ENCODE measurements around the gene PLPPR4. TPM values are rescaled to one million over a fixed set of nuclear protein-coding genes. Genes with fewer than 3 reads are reported as not detected.

Gene PLPPR4, protein sequence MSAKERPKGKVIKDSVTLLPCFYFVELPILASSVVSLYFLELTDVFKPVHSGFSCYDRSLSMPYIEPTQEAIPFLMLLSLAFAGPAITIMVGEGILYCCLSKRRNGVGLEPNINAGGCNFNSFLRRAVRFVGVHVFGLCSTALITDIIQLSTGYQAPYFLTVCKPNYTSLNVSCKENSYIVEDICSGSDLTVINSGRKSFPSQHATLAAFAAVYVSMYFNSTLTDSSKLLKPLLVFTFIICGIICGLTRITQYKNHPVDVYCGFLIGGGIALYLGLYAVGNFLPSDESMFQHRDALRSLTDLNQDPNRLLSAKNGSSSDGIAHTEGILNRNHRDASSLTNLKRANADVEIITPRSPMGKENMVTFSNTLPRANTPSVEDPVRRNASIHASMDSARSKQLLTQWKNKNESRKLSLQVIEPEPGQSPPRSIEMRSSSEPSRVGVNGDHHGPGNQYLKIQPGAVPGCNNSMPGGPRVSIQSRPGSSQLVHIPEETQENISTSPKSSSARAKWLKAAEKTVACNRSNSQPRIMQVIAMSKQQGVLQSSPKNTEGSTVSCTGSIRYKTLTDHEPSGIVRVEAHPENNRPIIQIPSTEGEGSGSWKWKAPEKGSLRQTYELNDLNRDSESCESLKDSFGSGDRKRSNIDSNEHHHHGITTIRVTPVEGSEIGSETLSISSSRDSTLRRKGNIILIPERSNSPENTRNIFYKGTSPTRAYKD
- not detected for polyA plus RNA-seq (2012; ENCODE audit: insufficient read depth, insufficient read length)

DNA sequence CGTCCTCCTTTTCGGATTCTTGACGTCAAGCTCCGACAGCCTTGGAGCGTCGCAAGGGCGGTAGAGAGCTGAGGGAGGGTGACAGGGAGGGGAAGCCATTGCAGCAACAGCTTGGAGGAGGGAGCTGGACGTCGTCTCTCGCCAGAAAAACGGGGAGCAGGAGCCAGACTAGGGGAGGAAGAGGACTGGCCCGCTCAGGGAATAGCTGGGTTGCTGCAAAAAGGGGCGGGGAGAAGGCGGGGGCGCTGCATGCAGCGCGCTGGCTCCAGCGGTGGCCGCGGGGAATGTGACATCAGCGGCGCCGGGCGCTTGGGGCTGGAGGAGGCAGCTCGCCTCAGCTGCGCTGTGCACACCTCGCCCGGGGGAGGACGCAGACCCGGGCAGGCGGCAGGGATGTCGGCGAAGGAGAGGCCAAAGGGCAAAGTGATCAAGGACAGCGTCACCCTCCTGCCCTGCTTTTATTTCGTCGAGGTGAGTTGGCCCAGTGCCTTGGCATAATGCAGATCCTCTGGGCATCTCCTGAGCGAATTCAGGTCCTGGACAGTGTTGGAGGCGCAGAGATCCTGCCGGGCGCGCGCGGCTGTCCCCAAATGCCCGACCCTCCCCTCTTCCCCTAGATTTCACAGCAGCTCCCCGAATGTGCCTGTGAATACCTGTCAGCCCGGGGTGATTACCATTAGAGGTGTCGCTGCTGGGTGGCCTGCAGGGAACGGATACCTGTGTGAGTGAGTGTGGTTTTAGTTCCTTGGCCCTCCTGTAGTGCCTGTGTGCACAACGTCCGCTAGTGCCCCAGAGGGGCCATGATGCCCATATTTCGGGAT, at the start of gene PLPPR4:
TSS of gene PLPPR4 (plus strand) at position 292 of the 821 bp plus-strand sequence. CDS start at position 394, 102 bp downstream.
- no peak within 1 kb of the TSS for H3K4me3 ChIP-seq (ENCODE audit: low read length)
- DNase-seq (ENCODE audit: low read depth, low spot score) = no peak

DNA sequence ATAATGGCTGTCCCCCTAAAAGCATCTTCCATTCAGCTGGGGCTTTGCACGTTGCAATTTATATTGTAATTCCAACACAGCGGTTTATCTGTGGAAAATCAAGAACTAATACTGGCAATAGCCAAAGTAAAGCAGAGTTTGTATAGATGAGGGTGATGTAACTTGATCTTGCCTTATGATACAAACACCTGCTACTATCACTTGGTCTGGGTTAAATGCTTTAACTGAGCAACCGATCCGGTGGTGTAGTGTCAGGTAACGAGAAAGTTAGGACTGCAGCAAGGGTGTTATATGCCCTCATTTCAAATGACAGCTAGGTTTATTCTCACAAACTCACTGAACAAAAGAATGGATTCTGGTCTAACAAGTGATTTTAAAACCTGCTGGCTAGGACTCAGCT, 47.3 kb upstream of the PLPPR4 start:
- no peak overlapping the region for H3K4me3 ChIP-seq (ENCODE audit: low read length)
- no peak for DNase-seq (ENCODE audit: low read depth, low spot score)

DNA sequence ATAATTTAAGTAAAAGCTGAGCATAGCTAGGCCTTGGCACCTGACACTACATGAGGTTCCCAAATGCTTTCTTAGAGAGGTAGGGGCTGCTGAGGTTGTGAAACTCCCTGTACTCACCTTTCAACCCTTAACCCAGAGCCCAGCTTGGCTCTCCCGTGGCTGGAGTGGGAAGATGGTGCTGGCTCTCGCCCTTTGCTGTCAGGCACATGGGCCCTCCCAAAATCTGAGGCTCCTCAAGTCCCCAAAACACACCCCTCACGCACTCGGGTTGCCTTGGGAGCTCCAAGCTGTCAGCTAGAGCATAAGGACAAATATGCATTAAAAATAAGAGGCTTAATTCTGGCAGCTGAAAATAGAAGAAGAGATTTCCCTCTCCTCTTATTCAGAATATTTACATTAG, 46.7 kb upstream of the PLPPR4 start:
- H3K4me3 ChIP-seq (ENCODE audit: low read length) = no peak overlapping the region
- DNase-seq (ENCODE audit: low read depth, low spot score) = no peak

DNA sequence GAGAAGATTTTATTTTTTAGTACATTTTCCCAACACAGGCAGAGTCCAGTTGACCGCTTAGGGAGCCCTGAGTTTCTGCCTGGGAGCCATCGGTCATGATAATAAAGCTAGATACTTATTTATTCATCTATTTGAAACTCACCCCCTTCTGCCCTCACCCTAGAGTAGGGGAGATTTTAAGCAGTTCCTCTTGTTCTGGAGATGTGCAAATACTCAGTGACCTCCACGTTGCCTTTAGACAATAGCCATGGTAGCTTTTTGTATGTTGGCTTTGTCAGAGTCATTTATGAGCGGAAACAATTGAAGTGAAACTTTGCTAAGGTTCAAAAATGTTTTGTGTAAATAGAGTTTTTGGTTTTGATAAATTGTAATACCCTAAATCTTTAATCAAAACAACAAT, 45.7 kb upstream of the PLPPR4 start:
- DNase-seq (ENCODE audit: low read depth, low spot score) = no peak
- no peak overlapping the region for H3K4me3 ChIP-seq (ENCODE audit: low read length)

DNA sequence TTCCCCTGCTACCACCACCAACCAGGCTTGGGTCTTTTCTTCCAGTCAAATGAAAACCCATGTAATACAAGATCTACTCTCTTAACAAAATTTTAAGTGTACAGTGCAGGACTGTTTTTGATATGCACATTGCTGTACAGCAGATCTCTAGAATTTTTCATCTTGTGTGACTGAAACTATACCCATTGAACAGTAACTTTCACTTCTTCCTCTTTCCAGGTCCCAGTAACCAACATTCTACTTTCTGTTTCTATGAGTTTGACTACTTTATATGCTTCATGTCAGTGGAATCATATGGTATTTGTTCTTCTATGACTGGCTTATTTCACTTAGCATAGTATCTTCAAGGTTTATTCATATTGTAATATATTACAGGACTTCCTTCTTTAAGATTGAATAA, 45.3 kb upstream of the PLPPR4 start:
- no peak for DNase-seq (ENCODE audit: low read depth, low spot score)
- no peak overlapping the region for H3K4me3 ChIP-seq (ENCODE audit: low read length)

DNA sequence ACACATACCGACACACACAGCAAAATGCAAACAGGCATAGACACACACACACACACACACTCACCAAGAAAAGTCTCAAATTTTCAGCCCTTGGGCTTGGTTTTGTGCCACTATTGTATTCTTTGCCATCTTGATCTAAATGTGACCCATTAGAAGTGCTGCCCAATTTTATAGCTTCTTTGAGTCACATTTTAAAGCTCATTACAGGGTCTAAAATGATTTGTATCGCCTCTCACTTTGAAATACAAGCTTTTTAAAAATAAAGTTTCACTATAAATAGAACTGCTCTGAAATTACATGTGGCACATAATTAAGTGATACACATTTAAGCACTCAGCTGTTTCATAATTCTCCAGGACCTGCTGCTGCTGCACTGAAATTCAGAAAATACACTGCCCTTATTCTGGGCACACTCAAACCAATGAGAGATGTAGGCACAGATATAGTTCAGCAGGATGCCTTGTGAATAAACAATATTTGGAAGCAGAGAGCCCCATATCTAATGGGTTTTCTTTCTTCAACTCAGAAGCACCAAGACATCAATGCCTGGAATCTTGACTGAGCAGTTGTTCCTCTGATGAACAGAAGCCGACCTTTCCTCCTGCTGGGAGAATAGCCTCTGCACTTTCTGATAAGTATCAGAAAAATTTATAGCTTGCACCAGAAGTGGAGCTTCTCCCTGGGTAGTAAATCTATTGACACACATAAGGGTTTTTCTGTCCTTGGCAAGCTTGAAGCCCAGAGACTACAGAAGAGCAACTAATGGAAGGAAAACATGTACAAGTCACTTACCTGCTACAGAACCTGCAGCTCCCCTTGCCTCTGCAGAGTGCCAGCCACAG, 37.0 kb upstream of the PLPPR4 start:
- no peak overlapping the region for H3K4me3 ChIP-seq (ENCODE audit: low read length)
- DNase-seq (ENCODE audit: low read depth, low spot score) = no peak

DNA sequence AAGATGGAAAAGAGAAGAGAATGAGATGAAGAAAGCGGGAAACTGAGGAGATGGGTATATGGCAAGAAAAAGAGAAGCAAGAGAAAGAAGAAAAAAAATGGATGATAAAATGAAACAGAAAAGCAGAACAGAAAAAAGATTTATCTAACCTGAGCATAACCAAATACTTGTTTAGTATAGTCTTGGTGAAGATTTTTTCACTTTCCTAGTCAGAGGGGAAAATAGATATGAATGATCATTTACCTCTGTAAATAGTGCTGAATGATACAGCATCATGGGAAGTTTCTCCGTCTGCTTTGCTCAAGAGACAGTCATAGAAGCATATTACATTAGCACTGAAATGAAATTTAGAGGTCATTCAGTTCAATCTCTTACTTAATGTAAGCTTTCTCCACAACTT, 36.1 kb upstream of the PLPPR4 start:
- no peak overlapping the region for H3K4me3 ChIP-seq (ENCODE audit: low read length)
- no peak for DNase-seq (ENCODE audit: low read depth, low spot score)

DNA sequence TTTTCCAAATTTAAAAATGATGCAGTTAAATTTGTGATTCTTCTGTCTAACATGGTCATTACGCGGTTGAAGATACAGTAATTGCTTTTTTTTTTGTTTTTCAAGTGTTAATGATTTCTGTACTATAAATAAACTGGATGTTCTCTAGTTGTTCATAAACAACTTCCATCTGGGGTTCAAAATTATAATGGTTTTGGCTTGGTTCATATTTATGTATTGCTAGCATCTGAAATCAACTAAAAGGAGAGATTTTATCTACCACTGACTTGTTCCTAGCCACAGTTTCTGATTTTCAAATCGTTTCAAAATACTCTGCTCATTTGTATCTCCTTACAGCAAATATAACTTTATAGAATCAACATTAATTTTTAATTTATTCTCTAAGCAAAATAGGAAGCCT, 35.2 kb upstream of the PLPPR4 start:
- no peak overlapping the region for H3K4me3 ChIP-seq (ENCODE audit: low read length)
- DNase-seq (ENCODE audit: low read depth, low spot score) = no peak

DNA sequence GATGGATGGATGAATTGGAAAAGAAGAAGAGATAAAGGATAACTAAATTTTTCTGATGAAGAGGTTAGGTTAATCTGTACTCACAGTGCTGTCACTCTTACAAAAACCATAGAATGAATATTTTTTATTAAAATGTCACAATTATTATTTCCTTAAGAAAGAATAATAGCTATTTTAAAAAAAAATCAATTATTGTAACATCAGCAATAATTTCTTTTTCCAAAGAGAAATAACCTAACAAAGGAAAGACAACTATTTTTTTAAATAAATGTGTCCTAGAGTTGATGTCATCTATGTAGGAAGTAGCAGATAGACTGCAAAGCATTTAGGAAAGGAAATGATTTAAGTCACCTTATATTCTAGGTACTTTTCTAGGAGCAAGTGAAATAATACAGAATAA, 33.6 kb upstream of the PLPPR4 start:
- no peak overlapping the region for H3K4me3 ChIP-seq (ENCODE audit: low read length)
- DNase-seq (ENCODE audit: low read depth, low spot score) = no peak

DNA sequence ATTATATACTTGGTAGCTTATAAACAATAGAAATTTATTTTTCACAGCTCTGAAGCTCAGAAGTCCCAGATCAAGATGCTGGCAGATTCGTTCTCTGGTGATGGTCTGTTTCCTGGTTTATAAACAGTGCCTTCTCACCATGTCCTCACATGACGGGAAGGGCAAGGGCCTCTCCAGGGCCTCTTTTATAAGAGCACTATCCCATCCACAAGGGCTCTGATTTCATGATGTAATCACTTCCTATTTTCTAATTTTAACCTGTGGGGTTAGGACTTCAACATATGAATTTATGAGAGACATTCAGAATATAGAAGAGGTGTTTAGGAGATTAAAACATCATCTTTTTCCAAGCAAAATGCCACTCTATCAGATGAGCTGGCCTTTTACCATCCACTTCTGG, 32.1 kb upstream of the PLPPR4 start:
- H3K4me3 ChIP-seq (ENCODE audit: low read length) = no peak overlapping the region
- no peak for DNase-seq (ENCODE audit: low read depth, low spot score)

DNA sequence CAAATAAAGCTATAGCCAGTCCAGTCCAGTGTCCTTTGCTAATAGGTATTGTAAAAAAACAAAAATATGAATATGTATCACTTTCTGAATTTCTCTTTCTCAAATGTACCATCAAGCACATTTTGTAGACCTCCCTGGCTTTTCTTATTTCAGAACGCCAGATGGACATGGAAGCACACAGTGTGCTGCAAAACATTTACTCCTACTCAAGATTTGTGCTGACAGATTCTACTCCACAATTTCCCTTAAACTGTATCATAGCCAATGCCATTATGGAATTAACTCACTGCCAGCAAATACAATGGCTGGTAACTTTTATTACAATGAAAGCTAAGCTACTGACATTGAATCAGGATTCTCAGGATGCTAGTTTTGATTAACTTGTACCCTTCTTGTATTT, 30.8 kb upstream of the PLPPR4 start:
- H3K4me3 ChIP-seq (ENCODE audit: low read length) = no peak overlapping the region
- DNase-seq (ENCODE audit: low read depth, low spot score) = no peak

DNA sequence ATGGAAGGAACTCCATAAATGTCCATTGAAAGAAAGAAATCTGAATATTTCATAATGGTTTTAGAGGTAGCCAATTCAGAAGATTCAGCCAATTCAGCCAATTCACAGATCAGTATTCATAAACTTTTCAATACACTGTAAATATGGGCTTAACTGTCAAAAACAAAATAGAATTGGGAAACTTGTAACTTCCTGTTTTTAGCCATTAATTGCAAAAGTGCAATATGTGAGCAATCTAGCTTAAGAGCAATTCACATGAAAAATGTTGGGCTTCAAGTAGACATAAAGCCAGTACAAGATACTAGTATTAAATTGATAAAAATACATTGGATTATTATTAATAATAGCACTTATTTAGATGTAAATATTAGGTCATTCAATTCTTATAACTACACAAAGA, 27.5 kb upstream of the PLPPR4 start:
- no peak for DNase-seq (ENCODE audit: low read depth, low spot score)

DNA sequence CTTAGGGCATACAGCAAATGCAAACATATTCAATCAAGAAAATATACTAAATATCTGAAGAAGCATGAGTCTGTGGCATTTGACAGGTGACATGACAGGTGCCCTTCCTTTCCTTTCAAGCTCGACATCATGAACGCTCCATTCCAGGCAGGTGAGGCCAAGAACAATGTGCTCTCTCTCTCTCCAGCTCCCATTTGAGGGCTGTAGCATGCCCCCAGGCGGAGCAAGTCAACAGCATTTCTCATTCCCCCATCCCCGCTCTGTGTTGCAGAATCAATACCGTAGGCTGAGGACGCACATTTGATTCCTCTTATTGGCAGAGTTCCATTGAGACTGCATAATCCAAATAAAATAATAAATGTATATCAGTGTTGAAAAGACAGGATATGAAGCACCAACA, 24.6 kb upstream of the PLPPR4 start:
- H3K4me3 ChIP-seq (ENCODE audit: low read length) = no peak overlapping the region
- DNase-seq (ENCODE audit: low read depth, low spot score) = no peak

More for the DNA sequence above, 27.5 kb upstream of the PLPPR4 start:
- no peak overlapping the region for H3K4me3 ChIP-seq (ENCODE audit: low read length)

DNA sequence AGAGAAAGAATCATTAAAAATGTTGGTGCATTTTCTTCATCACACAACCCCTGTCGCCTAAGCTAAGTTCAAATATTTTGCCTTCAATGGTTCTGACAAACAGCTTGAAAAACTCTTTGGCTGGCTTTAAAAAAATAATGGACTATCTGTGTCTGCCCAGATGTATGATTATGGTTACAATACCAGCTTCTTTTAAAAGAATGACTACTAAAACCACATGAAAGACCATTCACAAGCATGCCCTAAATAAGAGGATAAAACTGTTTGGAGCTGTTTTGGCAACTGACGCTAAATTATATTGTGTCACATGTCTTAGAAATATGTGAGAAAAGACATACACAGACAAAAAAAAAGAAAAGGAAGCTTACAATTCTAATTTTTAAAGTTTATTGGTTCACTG, 23.7 kb upstream of the PLPPR4 start:
- no peak for DNase-seq (ENCODE audit: low read depth, low spot score)
- no peak overlapping the region for H3K4me3 ChIP-seq (ENCODE audit: low read length)

DNA sequence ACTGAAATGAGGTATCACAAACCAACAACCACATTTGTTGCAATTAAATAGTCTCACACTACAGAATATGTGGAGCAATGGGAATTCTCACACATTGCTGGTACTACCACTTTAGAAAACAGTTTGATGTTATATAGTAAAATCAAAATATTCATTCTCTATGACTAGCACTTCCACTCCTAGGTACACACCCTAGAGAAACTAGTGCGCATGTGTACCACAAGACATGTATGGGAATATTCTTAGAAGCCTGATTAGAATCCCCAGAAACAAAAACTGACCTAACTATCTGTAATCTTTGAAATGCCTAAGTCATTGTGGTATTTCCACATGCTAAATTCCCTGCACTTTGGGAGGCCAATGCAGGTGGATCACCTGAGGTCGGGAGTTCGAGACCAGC, 18.1 kb upstream of the PLPPR4 start:
- no peak for DNase-seq (ENCODE audit: low read depth, low spot score)
- no peak overlapping the region for H3K4me3 ChIP-seq (ENCODE audit: low read length)

DNA sequence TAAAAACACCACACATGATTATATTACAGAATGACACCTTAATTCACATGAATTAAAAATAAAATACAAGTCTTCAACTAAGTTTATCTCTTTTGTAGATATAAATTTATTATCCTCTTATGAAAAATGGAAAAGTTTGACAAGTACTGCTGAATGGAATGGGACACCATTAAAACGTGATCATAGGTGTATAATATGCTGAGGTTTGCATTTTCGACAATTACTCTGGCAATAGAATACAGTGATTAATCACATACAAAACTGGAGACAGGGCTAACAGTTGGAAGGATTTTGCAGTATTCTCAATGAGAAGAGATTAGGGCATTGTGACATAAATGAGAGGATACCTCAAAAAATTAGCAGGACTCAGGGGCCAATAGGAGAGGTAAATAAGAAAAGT, 17.1 kb upstream of the PLPPR4 start:
- H3K4me3 ChIP-seq (ENCODE audit: low read length) = no peak overlapping the region
- DNase-seq (ENCODE audit: low read depth, low spot score) = no peak

DNA sequence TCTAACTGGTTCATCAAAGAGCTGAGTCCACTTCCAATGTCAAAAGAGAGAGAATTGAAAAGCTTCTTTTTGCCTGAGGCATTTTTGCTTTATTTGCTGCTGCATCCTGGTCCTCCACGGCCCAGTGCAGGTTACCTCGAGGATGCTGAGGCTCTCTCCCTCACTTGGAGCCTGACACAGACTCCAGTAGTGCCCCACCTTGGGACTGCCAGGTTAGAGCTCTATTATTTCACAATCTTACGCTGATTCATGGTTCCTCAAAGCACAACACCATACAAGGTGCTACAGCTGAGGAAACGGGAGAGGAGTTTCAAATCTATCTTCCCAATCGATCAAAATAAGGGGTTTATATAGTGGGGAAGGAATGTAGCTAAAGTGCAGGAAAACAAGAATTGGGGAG, 13.6 kb upstream of the PLPPR4 start:
- no peak for DNase-seq (ENCODE audit: low read depth, low spot score)
- no peak overlapping the region for H3K4me3 ChIP-seq (ENCODE audit: low read length)

DNA sequence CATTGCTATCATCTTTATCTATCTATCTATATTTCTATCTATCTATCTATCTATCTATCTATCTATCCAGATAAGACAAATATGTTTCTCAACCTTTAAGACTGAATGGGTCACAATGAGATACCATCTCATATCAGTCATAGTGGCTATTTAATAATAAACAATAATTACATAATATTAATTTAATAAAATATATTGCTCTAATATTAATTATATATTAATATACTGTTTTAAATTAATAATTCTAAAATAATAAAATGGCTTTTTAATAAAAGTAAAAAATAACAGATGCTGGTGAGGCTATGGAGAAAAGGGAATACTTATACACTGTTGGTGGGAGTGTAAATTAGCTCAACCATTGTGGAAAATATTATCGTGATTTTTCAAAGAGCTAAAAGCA, 13.0 kb upstream of the PLPPR4 start:
- H3K4me3 ChIP-seq (ENCODE audit: low read length) = no peak overlapping the region

DNA sequence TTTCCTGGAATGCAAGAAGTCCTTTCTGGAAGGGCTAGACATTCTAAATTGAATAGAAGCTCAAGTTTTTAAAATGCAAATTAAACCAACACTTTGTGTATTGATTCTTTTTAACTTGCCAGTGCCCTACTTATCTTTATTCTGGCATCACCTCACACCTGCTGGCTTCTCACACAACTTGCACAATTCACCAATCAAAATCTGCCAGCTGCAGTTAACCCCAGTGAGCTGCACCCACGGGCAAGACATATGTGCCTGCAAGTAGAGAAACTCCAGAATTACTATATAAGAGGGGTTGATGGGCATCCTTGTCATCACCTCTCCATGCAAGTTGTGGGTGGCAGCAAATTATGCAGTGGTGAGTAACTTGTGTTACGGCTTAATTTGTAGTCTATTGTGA, 11.7 kb upstream of the PLPPR4 start:
- H3K4me3 ChIP-seq (ENCODE audit: low read length) = no peak overlapping the region
- DNase-seq (ENCODE audit: low read depth, low spot score) = no peak

More for the DNA sequence above, 13.0 kb upstream of the PLPPR4 start:
- no peak for DNase-seq (ENCODE audit: low read depth, low spot score)

Data from Jurkat, Clone E6-1 (cell line).